ENCODE results near the gene GJC3. TPM values are rescaled to one million over a fixed set of nuclear protein-coding genes. Genes with fewer than 3 reads are reported as not detected.

Gene GJC3
- total RNA-seq, 1 donor from 2014 or later = 0.47 TPM

Small RNAs within 50 kb of the gene (small RNA-seq; reads per million reads assigned to genes)
- gene RF00019 (not detected), gene RF00561 (not detected)

Other genes starting within 250 kb of the GJC3 start
- 1.6 TPM for gene CYP3A5, start 249.6 kb downstream of the GJC3 start, total RNA-seq
- gene CYP3A7, start 194.4 kb downstream of the GJC3 start, total RNA-seq = not detected
- not detected for gene CYP3A4, start 145.4 kb downstream of the GJC3 start, total RNA-seq
- gene CYP3A43, start 101.6 kb downstream of the GJC3 start, total RNA-seq = 0.78 TPM
- not detected for gene OR2AE1, start 52.6 kb downstream of the GJC3 start, total RNA-seq
- gene TRIM4, start 10.1 kb downstream of the GJC3 start, total RNA-seq = 9.0 TPM
- not detected for gene AZGP1, start 46.4 kb upstream of the GJC3 start, total RNA-seq
- gene ZKSCAN1, start 86.0 kb upstream of the GJC3 start, total RNA-seq = 83.3 TPM
- 14.7 TPM for gene ZSCAN21, start 120.2 kb upstream of the GJC3 start, total RNA-seq
- 45.2 TPM for gene ZNF3, start 152.1 kb upstream of the GJC3 start, total RNA-seq
- 25.9 TPM for gene COPS6, start 159.3 kb upstream of the GJC3 start, total RNA-seq
- 44.8 TPM for gene MCM7, start 171.8 kb upstream of the GJC3 start, total RNA-seq
- 27.1 TPM for gene AP4M1, start 172.0 kb upstream of the GJC3 start, total RNA-seq
- 17.8 TPM for gene TAF6, start 189.7 kb upstream of the GJC3 start, total RNA-seq
- gene CNPY4, start 190.0 kb upstream of the GJC3 start, total RNA-seq = 19.2 TPM
- 6.4 TPM for gene MBLAC1, start 197.3 kb upstream of the GJC3 start, total RNA-seq
- 22.6 TPM for gene LAMTOR4, start 219.3 kb upstream of the GJC3 start, total RNA-seq
- 8.0 TPM for gene TRAPPC14, start 229.1 kb upstream of the GJC3 start, total RNA-seq
- 2.3 TPM for gene GAL3ST4, start 239.0 kb upstream of the GJC3 start, total RNA-seq
- 71.9 TPM for gene GPC2, start 247.8 kb upstream of the GJC3 start, total RNA-seq
- gene STAG3, start 248.3 kb upstream of the GJC3 start, total RNA-seq = 0.78 TPM